Lower leg skin (tissue), 3 donors: ENCODE measurements around the gene DCXR.

ENCODE experiments used
- CTCF ChIP-seq, 3 donors: fragments of 450-650 bp; IDR thresholded peaks; one replicate each; pipeline ENCODE4 v1.5.1; 2016; ENCODE audit warnings: antibody characterized with exemption in 3 of 3, mild to moderate bottlenecking in 3 of 3, moderate library complexity in 2 of 3
- POLR2A ChIP-seq, 2 donors: fragments of 450-650 bp; IDR thresholded peaks; one replicate each; pipeline ENCODE4 v1.6.1; 2016 to 2017; ENCODE audit warnings: antibody characterized with exemption in 2 of 2, mild to moderate bottlenecking in 1 of 2, moderate library complexity in 1 of 2

GRCh38 chr17:82023447-82024241, 13.9 kb downstream of the DCXR start:
- TF ChIP-seq POLR2A (IDR thresholded peaks at IDR 0.05), result no peak
- no peak for TF ChIP-seq CTCF (IDR thresholded peaks at IDR 0.05)
